Cardiac septum (tissue), 1 donor: Measurements from ENCODE around the gene PTPN7. TPM values are rescaled to one million over a fixed set of nuclear protein-coding genes. Genes with fewer than 3 reads are reported as not detected.
"Not testable (repeated sequence)": the region's sequence is repeated elsewhere in the genome, so short reads cannot be mapped to it uniquely, and the experiment has no call there.

Source experiments
- DNase-seq: peaks from one replicate; pipeline ENCODE4 v3.0.0-alpha.2; 2020; ENCODE audit warnings: low spot score
- intact Hi-C: fragments of 100-400 bp; cut with DNase I; formaldehyde crosslinking; loops from one replicate; pipeline ENCODE4 v1.14.0; 2022
- total RNA-seq: library from RNA; stranded (reverse); fragmentation: NEBNext Ultra II Directional; extraction: Animal tissue kit (Norgen Biotek cat#: 25700); gene quantifications from one replicate; pipeline ENCODE4 v1.2.1, GENCODE V29; 2021
- donor health status: DM: no; HTN: no; CAD: no.

Gene PTPN7
- total RNA-seq, 1 donor from 2014 or later, result 1.2 TPM

- DNase-seq, result no peak
These were observed 11.1 kb upstream of the PTPN7 start for GRCh38 chr1:202171292-202172014.

GRCh38 chr1:202170726-202171125, 10.3 kb upstream of the PTPN7 start:
- no peak for DNase-seq
- intact Hi-C loops, result no loop called here

More at GRCh38 chr1:202171292-202172014, 11.1 kb upstream of the PTPN7 start:
- intact Hi-C loops, result no loop called here

GRCh38 chr1:202168861-202169260, 8.5 kb upstream of the PTPN7 start:
- intact Hi-C loops, result no loop called here

GRCh38 chr1:202167708-202168415, 7.5 kb upstream of the PTPN7 start:
- no peak for DNase-seq
- intact Hi-C loops, result no loop called here

More at GRCh38 chr1:202168861-202169260, 8.5 kb upstream of the PTPN7 start:
- DNase-seq, result no peak

- not testable (repeated sequence) for DNase-seq
These were observed 6.7 kb upstream of the PTPN7 start for GRCh38 chr1:202167054-202167453.

GRCh38 chr1:202165942-202166843, 5.8 kb upstream of the PTPN7 start:
- DNase-seq, result no peak
- intact Hi-C loops, result no loop called here

More at GRCh38 chr1:202167054-202167453, 6.7 kb upstream of the PTPN7 start:
- intact Hi-C loops, result not testable (repeated sequence)

GRCh38 chr1:202165267-202165941, 5.0 kb upstream of the PTPN7 start:
- intact Hi-C loops, result no loop called here
- DNase-seq, result no peak

GRCh38 chr1:202164271-202165037, 4.1 kb upstream of the PTPN7 start:
- no peak for DNase-seq
- intact Hi-C loops, result no loop called here

GRCh38 chr1:202163281-202164270, 3.2 kb upstream of the PTPN7 start:
- intact Hi-C loops, result no loop called here
- DNase-seq, result no peak

- intact Hi-C loops, result no loop called here
- DNase-seq, result no peak
These were observed 2.2 kb upstream of the PTPN7 start for GRCh38 chr1:202162418-202163280.

GRCh38 chr1:202162047-202162417, 1.6 kb upstream of the PTPN7 start:
- intact Hi-C loops, result no loop called here
- DNase-seq, result no peak

GRCh38 chr1:202161151-202162046, 997 bp upstream of the PTPN7 start:
- DNase-seq, result no peak
- intact Hi-C loops, result no loop called here

- intact Hi-C loops, result no loop called here
- DNase-seq, result no peak
These were observed 649 bp downstream of the PTPN7 start for GRCh38 chr1:202159534-202160371.

GRCh38 chr1:202158810-202159533, 1.4 kb downstream of the PTPN7 start:
- DNase-seq, result no peak
- intact Hi-C loops, result no loop called here
